Measurements from ENCODE around the gene DHRS2. TPM values are rescaled to one million over a fixed set of nuclear protein-coding genes. Genes with fewer than 3 reads are reported as not detected.
A peak's percentile ranks its signal among the peaks of the same experiment; 100 is the strongest.

The DHRS2 gene
- total and polyA plus RNA-seq, 2 of the 13 experiments (the other 11 are each of a cell fraction or from before 2014, with no cell fraction given) = 1,621 to 3,021 TPM

- TF ChIP-seq, protein P1, sequence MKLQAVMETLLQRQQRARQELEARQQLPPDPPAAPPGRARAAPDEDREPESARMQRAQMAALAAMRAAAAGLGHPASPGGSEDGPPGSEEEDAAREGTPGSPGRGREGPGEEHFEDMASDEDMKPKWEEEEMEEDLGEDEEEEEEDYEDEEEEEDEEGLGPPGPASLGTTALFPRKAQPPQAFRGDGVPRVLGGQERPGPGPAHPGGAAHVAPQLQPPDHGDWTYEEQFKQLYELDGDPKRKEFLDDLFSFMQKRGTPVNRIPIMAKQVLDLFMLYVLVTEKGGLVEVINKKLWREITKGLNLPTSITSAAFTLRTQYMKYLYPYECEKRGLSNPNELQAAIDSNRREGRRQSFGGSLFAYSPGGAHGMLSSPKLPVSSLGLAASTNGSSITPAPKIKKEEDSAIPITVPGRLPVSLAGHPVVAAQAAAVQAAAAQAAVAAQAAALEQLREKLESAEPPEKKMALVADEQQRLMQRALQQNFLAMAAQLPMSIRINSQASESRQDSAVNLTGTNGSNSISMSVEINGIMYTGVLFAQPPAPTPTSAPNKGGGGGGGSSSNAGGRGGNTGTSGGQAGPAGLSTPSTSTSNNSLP (IDR thresholded peaks at IDR 0.05; ENCODE audit: low read depth, low read length) = peak; percentile 98
- peak; percentile 82 for TF ChIP-seq ELF3 (CRISPR knock-in tag; IDR thresholded peaks at IDR 0.05)
- TF ChIP-seq, protein P2, sequence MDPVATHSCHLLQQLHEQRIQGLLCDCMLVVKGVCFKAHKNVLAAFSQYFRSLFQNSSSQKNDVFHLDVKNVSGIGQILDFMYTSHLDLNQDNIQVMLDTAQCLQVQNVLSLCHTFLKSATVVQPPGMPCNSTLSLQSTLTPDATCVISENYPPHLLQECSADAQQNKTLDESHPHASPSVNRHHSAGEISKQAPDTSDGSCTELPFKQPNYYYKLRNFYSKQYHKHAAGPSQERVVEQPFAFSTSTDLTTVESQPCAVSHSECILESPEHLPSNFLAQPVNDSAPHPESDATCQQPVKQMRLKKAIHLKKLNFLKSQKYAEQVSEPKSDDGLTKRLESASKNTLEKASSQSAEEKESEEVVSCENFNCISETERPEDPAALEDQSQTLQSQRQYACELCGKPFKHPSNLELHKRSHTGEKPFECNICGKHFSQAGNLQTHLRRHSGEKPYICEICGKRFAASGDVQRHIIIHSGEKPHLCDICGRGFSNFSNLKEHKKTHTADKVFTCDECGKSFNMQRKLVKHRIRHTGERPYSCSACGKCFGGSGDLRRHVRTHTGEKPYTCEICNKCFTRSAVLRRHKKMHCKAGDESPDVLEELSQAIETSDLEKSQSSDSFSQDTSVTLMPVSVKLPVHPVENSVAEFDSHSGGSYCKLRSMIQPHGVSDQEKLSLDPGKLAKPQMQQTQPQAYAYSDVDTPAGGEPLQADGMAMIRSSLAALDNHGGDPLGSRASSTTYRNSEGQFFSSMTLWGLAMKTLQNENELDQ (CRISPR knock-in tag; IDR thresholded peaks at IDR 0.05; ENCODE audit: borderline replicate concordance) = no peak
- TF ChIP-seq NFE2 (CRISPR knock-in tag; IDR thresholded peaks at IDR 0.05) = no peak
- TF ChIP-seq ZNF607 (CRISPR knock-in tag; IDR thresholded peaks at IDR 0.05; ENCODE audit: borderline replicate concordance) = no peak; the same call in 1 of the 2 replicates
- TF ChIP-seq SATB2 (CRISPR knock-in tag; IDR thresholded peaks at IDR 0.05) = 0 out of 2 replicates have a peak, but pooled peaks have one; percentile 47
- no peak for TF ChIP-seq TRIM24 (CRISPR knock-in tag; IDR thresholded peaks at IDR 0.05)
- TF ChIP-seq PAF1 (CRISPR knock-in tag; IDR thresholded peaks at IDR 0.05) = no peak
- TF ChIP-seq SRSF1 (optimal IDR thresholded peaks at IDR 0.05; ENCODE audit: low read depth, low read length) = no peak
- TF ChIP-seq ATAD3A (CRISPR knock-in tag; IDR thresholded peaks at IDR 0.05) = no peak
- TF ChIP-seq YEATS2 (CRISPR knock-in tag; IDR thresholded peaks at IDR 0.05; ENCODE audit: borderline replicate concordance) = peak; percentile 60; the same call in 1 of the 2 replicates
- no peak for TF ChIP-seq ZNF446 (CRISPR knock-in tag; IDR thresholded peaks at IDR 0.05)
- TF ChIP-seq FOXM1 (CRISPR knock-in tag; IDR thresholded peaks at IDR 0.05) = no peak
- TF ChIP-seq NFE2L1 (CRISPR knock-in tag; IDR thresholded peaks at IDR 0.05; ENCODE audit: borderline replicate concordance) = no peak
- TF ChIP-seq MATR3 (CRISPR knock-in tag; IDR thresholded peaks at IDR 0.05) = no peak
- no peak for TF ChIP-seq PAWR (CRISPR knock-in tag; IDR thresholded peaks at IDR 0.05; ENCODE audit: borderline replicate concordance)
- 0 out of 2 replicates have a peak, but pooled peaks have one; percentile 22 for TF ChIP-seq ZNF703 (CRISPR knock-in tag; IDR thresholded peaks at IDR 0.05; ENCODE audit: borderline replicate concordance)
- TF ChIP-seq, protein P3, sequence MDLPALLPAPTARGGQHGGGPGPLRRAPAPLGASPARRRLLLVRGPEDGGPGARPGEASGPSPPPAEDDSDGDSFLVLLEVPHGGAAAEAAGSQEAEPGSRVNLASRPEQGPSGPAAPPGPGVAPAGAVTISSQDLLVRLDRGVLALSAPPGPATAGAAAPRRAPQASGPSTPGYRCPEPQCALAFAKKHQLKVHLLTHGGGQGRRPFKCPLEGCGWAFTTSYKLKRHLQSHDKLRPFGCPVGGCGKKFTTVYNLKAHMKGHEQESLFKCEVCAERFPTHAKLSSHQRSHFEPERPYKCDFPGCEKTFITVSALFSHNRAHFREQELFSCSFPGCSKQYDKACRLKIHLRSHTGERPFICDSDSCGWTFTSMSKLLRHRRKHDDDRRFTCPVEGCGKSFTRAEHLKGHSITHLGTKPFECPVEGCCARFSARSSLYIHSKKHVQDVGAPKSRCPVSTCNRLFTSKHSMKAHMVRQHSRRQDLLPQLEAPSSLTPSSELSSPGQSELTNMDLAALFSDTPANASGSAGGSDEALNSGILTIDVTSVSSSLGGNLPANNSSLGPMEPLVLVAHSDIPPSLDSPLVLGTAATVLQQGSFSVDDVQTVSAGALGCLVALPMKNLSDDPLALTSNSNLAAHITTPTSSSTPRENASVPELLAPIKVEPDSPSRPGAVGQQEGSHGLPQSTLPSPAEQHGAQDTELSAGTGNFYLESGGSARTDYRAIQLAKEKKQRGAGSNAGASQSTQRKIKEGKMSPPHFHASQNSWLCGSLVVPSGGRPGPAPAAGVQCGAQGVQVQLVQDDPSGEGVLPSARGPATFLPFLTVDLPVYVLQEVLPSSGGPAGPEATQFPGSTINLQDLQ (CRISPR knock-in tag; IDR thresholded peaks at IDR 0.05) = no peak; the same call in 1 of the 2 replicates
- no peak; the same call in 1 of the 2 replicates for TF ChIP-seq ESRRA (CRISPR knock-in tag; IDR thresholded peaks at IDR 0.05; ENCODE audit: low read depth)
- TF ChIP-seq SKI (IDR thresholded peaks at IDR 0.05; ENCODE audit: partially characterized antibody) = peak; percentile 91
- TF ChIP-seq SALL2 (CRISPR knock-in tag; IDR thresholded peaks at IDR 0.05) = peak; percentile 86
- no peak for TF ChIP-seq KDM5A (IDR thresholded peaks at IDR 0.05; ENCODE audit: borderline replicate concordance, low read length)
- peak; percentile 75 for TF ChIP-seq NR2C2 (CRISPR knock-in tag; IDR thresholded peaks at IDR 0.05; ENCODE audit: borderline replicate concordance)
Measured at GRCh38 chr14:23602181-23603095, 33.7 kb upstream of the DHRS2 start (continued).

Measured in HepG2 (cell line).